GM12872 (cell line): Measurements from ENCODE around the gene AP2S1.

Experiments used
- CTCF ChIP-seq: IDR thresholded peaks from 3 replicates; pipeline ENCODE4 v1.5.1; 2011; ENCODE audit warnings: low read depth, mild to moderate bottlenecking, low read length, moderate library complexity; ENCODE audit not compliant: insufficient read depth

Gene AP2S1

GRCh38 chr19:46862974-46863632 lies 12.5 kb upstream of the AP2S1 start:
- no peak for TF ChIP-seq CTCF

- no peak for TF ChIP-seq CTCF
Measured at GRCh38 chr19:46862503-46862834, 11.8 kb upstream of the AP2S1 start.

- TF ChIP-seq CTCF = no peak
Measured at GRCh38 chr19:46861691-46862502, 11.3 kb upstream of the AP2S1 start.

GRCh38 chr19:46860846-46861690 lies 10.4 kb upstream of the AP2S1 start, which contains the start of gene ARHGAP35:
Gene ARHGAP35, plus strand, starts transcription at chr19:46860997. Its CDS starts 57,679 bp downstream, at chr19:46918676.
- TF ChIP-seq CTCF = no peak

GRCh38 chr19:46860125-46860845 lies 9.6 kb upstream of the AP2S1 start:
- no peak for TF ChIP-seq CTCF

GRCh38 chr19:46859637-46860124 lies 9.0 kb upstream of the AP2S1 start:
- no peak for TF ChIP-seq CTCF
